ENCODE data around the gene JPH4.
"Not testable (repeated sequence)": the region's sequence is repeated elsewhere in the genome, so short reads cannot be mapped to it uniquely, and the experiment has no call there.

Gene JPH4

DNA sequence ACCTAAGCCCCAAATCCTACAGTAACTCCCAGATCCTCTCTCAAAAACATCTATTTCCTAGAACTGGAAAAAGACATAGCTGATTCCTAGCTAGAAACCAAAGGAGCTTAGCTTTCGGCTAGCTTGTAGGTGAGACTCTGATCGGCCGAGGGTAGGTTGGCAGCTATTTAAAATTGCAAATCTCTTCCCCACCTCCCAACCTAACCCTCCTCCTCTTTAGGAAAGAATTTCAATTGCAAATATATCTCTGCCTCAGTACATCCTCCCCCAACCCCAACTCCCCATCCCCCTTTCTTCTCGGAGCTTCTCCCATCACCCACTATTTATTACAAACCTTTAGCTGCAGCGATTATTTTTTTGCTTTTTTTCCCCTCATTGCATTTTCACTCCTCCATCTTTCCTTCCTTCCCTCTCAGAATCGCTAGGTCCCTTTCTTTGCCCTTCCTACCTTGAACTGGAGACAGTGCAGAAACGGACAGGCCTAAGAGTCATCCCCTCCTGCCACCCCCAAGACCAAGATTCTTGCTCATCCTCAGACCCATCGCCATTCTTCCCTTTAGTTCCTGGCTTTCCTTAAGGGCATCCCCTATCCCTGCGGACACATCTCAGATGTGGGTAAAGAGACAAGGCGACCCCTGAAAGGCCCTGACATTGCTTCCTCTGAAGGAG, 40.4 kb downstream of the JPH4 start:
- DNase-seq (ENCODE audit: insufficient read length, low spot score) (no peak), FAIRE-seq (no peak)
- TF ChIP-seq, protein P1, sequence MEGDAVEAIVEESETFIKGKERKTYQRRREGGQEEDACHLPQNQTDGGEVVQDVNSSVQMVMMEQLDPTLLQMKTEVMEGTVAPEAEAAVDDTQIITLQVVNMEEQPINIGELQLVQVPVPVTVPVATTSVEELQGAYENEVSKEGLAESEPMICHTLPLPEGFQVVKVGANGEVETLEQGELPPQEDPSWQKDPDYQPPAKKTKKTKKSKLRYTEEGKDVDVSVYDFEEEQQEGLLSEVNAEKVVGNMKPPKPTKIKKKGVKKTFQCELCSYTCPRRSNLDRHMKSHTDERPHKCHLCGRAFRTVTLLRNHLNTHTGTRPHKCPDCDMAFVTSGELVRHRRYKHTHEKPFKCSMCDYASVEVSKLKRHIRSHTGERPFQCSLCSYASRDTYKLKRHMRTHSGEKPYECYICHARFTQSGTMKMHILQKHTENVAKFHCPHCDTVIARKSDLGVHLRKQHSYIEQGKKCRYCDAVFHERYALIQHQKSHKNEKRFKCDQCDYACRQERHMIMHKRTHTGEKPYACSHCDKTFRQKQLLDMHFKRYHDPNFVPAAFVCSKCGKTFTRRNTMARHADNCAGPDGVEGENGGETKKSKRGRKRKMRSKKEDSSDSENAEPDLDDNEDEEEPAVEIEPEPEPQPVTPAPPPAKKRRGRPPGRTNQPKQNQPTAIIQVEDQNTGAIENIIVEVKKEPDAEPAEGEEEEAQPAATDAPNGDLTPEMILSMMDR (IDR thresholded peaks at IDR 0.05; ENCODE audit: insufficient read depth, missing control alignments) = no peak

DNA sequence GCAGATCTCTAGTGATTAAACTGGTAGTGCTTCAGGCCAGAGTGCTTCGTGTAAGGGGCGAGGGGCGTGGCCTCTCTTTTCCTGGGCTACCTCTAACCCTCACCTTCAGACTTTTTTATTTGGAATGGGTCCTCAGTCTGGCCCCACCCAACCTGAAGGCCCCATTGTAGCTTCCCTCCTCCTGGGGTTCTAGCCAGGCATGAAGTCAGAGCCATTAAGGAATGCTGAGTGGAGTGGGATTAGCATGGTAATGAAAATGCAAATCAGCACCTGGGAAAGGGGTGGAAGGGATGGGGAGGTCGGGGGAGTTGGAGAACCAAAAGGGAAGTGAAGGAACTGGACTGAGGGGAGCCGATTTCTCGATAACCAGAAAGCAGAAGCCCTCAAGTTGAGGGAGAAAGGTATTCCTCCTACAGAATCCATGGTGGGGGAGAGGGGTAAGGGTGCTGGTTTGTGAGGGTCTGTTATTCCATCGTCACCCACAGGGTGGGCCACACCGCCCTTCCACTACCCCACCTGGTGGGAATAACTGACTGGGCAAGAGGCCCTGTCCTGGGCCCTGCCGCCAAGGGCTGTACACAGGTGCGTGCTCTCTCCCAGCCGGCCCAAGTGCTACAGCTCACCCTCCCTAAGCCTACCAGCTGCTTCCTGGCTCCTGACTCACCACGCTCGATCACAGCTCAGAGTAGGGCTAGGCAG, 41.1 kb downstream of the JPH4 start:
- no peak for FAIRE-seq
- no peak for DNase-seq (ENCODE audit: insufficient read length, low spot score)
- TF ChIP-seq, protein P1 (IDR thresholded peaks at IDR 0.05; ENCODE audit: insufficient read depth, missing control alignments) = no peak

DNA sequence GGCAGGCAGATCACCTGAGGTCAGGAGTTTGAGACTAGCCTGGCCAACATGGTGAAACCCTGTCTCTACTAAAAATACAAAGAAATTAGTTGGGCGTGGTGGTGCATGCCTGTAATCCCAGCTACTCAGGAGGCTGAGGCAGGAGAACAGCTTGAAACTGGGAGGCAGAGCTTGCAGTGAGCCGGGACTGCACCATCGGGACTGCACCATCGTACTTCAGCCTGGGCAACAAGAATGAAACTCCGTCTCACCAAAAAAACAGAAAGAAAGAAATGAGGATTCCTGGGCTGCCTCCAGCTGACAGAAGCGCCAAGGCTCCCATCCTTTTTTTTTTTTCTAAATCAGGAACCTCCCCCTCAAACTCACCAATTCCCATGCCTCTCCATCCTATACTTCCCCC, 41.7 kb downstream of the JPH4 start:
- DNase-seq (ENCODE audit: insufficient read length, low spot score); FAIRE-seq: not testable (repeated sequence)

DNA sequence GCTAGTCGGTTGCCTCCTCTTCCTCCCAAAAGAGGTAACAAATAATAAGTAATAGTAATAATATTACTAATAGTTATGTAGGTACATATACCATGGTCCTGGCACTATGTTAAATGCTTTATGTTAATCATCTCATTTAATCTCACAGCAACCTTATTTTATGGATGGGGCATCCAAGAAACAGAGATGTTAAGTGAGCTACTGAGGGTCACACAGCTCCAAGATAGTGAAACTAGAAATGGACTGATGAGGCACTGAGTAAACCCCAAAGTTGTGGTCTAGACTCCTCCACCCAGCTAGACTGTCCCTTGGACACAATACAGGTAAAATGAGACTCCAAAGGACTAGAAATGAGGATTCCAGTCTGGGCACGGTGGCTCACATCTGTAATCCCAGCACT, 42.1 kb downstream of the JPH4 start:
- DNase-seq (ENCODE audit: insufficient read length, low spot score) = no peak
- TF ChIP-seq, protein P1 (IDR thresholded peaks at IDR 0.05; ENCODE audit: insufficient read depth, missing control alignments) = no peak
- FAIRE-seq = no peak

DNA sequence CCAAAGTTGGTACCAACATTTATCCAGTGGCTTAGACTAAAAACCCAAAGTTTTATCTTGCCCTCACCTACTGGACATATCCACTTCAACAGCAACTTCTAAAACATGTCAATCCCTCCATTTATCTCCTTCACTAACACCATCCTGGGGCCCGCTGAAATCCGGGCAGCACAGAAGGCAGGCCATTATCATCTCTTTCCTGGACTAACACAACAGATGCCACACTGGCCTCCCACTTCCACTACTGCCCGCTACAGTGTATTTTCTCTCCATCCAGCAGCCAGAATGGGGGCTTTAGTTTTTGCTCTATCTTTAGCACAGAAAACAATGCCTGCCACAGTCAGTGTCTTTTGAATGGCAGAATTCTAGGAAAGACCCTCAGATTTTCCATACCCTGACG, 42.6 kb downstream of the JPH4 start:
- DNase-seq (ENCODE audit: insufficient read length, low spot score) = no peak

DNA sequence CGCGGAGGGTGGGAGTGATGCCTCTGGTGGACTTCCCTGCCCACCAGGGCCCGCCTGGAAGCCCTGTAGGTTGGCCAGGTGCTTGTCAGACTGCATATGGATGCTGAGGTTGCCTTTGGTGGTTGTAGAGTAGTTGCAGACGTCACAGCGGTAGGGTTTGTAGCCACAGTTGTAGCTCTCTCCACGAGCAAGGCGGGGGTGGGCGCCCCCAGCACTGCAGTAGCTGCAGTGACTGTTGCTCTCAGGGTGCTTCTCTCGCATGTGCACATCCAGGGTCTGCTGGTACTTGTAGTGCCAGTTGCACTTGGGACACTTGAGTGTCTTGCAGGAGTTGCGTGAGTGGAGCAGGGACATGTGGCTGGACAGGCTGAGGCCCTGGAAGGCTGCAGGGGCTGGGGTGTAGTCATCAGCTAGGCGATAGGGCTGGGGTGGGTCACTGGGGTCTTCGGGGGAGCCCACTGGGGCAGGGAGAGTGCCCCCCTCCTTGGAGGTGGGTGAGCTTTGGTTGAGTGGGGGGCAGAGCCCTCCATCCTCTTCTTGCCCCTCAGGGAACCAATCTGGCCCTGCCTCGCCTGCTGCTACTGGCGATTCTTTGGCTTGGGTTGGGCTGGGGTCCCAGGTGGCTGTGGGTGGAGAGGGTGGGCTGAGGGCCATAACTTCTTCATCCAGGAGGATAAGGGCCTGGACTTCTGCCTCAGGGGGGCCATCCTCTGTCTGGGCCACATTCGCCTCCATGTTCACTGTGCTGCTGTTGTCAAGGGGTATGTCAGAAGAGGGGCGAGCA, 44.7 kb downstream of the JPH4 start:
- no peak for DNase-seq (ENCODE audit: insufficient read length, low spot score)
- FAIRE-seq = no peak
- TF ChIP-seq, protein P1 (IDR thresholded peaks at IDR 0.05; ENCODE audit: insufficient read depth, missing control alignments) = no peak

More for the DNA sequence above, 42.6 kb downstream of the JPH4 start:
- no peak for FAIRE-seq
- TF ChIP-seq, protein P1 (IDR thresholded peaks at IDR 0.05; ENCODE audit: insufficient read depth, missing control alignments) = no peak

DNA sequence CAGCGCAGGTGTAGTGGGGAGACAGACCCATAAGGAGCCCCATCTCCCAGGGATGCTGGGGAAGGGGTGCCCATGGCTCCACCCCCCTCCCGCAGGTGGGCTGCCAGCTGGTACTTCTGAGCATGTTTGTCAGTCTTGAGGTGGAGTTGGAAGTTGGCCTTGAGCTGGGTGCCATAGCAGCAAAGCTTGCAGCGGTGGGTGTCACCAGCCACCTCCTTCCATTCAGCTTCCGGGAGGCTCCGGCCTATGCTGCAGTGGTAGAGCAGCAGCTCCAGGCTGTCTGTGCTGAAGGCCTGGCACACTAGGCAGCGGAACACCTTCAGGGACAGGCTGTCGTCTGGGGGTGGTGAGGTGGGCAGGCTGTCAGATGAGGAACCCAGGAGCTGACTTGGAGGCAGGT, 45.9 kb downstream of the JPH4 start:
- FAIRE-seq = no peak
- no peak for DNase-seq (ENCODE audit: insufficient read length, low spot score)
- TF ChIP-seq, protein P1 (IDR thresholded peaks at IDR 0.05; ENCODE audit: insufficient read depth, missing control alignments) = no peak
